ENCODE data around the gene GPR31. TPM values are rescaled to one million over a fixed set of nuclear protein-coding genes. Genes with fewer than 3 reads are reported as not detected.

Gene GPR31
- total RNA-seq, 1 experiment from 2014 or later, result not detected

DNA sequence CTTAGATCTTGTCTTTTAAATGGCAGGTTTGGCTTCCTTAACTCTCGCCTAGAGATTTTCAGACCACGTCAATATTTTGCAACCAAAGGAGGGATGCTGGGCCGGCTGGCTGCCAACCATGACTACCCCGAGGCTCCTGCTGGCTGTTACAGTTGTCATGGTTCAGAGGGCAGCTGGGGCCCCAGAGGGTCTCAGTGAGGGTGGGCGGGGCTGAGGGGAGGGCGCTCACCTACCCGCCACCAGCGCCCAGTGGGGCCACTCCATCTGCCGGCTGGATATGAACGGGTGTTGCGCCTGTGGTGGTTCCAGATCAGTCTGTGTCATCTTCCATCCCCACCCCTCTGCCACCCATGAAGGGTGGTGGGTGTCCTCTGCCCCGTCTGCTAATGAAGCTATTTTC, 12.3 kb downstream of the GPR31 start:
- Histone ChIP-seq H3K79me2 (ENCODE audit: low read depth) (no peaks in the 10 kb centered on the region), H2AFZ (no peak overlapping the region), H3K9me3 (ENCODE audit: insufficient read depth, low read depth) (no peaks in the 10 kb centered on the region), H3K9me2 (ENCODE audit: insufficient read depth) (no peaks in the 10 kb centered on the region), H4K20me1 (ENCODE audit: insufficient read depth) (no peaks in the 10 kb centered on the region), H3K36me3 (ENCODE audit: low read depth) (no peaks in the 10 kb centered on the region), H3K4me1 (replicated peaks; ENCODE audit: insufficient read depth) (no peaks in the 10 kb centered on the region), H3K27me3 (ENCODE audit: insufficient read depth, low read depth) (peaks cover 86% of the 10 kb centered on the region), H3K4me2 (no peak overlapping the region), H3F3A (ENCODE audit: insufficient read depth, low read depth) (no peaks in the 10 kb centered on the region), H3K27ac (no peak overlapping the region), H3K4me3 (no peak overlapping the region)
- CTCF ChIA-PET, result no interaction called here
- no peak for DNase-seq
- intact Hi-C loops (cut with micrococcal nuclease; ENCODE audit: unreplicated experiment), result no loop called here
- no TSS peak for BruUV-seq (replicated peaks)
- TF ChIP-seq, protein P1, sequence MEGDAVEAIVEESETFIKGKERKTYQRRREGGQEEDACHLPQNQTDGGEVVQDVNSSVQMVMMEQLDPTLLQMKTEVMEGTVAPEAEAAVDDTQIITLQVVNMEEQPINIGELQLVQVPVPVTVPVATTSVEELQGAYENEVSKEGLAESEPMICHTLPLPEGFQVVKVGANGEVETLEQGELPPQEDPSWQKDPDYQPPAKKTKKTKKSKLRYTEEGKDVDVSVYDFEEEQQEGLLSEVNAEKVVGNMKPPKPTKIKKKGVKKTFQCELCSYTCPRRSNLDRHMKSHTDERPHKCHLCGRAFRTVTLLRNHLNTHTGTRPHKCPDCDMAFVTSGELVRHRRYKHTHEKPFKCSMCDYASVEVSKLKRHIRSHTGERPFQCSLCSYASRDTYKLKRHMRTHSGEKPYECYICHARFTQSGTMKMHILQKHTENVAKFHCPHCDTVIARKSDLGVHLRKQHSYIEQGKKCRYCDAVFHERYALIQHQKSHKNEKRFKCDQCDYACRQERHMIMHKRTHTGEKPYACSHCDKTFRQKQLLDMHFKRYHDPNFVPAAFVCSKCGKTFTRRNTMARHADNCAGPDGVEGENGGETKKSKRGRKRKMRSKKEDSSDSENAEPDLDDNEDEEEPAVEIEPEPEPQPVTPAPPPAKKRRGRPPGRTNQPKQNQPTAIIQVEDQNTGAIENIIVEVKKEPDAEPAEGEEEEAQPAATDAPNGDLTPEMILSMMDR (conservative IDR thresholded peaks at IDR 0.05), result no peak
- no peak for TF ChIP-seq EZH2 (IDR thresholded peaks at IDR 0.05; ENCODE audit: low read depth)
- POLR2A ChIA-PET (ENCODE audit: unreplicated experiment), result no interaction called here

DNA sequence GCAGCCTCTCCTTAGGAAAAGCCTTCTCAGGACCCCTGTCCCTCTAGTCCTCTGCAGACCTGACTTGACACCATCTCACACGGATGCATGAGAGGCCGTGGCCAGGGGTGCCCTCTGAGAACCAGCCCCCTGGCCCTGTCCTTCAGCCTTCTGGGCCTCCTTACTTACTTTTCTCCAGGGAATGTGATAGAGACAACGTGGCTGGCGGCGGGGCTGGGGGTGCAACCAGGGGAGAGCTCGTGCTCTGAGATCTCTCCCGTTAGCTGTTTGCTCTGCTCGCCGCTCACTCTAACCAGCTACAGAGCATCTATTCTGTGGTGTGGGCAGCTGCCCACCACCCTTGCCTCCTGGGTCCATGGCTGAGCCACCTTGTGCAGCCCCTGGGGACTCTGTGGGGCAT, 14.7 kb downstream of the GPR31 start:
- Histone ChIP-seq H3K4me2 (no peak overlapping the region), H3K4me1 (replicated peaks; ENCODE audit: insufficient read depth) (no peaks in the 10 kb centered on the region), H3K36me3 (ENCODE audit: low read depth) (no peaks in the 10 kb centered on the region), H3K4me3 (no peak overlapping the region), H3K27ac (no peak overlapping the region), H3F3A (ENCODE audit: insufficient read depth, low read depth) (no peaks in the 10 kb centered on the region), H3K79me2 (ENCODE audit: low read depth) (no peaks in the 10 kb centered on the region), H3K9me3 (ENCODE audit: insufficient read depth, low read depth) (no peaks in the 10 kb centered on the region), H2AFZ (no peak overlapping the region), H3K9me2 (ENCODE audit: insufficient read depth) (no peaks in the 10 kb centered on the region), H4K20me1 (ENCODE audit: insufficient read depth) (no peaks in the 10 kb centered on the region), H3K27me3 (ENCODE audit: insufficient read depth, low read depth) (peaks cover 85% of the 10 kb centered on the region)
- no peak for TF ChIP-seq EZH2 (IDR thresholded peaks at IDR 0.05; ENCODE audit: low read depth)
- TF ChIP-seq, protein P1 (conservative IDR thresholded peaks at IDR 0.05), result no peak
- intact Hi-C loops (cut with micrococcal nuclease; ENCODE audit: unreplicated experiment), result loop anchor here (2.0 kb wide), 1 partner anchor 368 kb away; no protein-coding TSS in a partner anchor
- DNase-seq, result no peak
- ChIA-PET CTCF (no interaction called here), POLR2A (ENCODE audit: unreplicated experiment) (no interaction called here)
- no TSS peak for BruUV-seq (replicated peaks)

DNA sequence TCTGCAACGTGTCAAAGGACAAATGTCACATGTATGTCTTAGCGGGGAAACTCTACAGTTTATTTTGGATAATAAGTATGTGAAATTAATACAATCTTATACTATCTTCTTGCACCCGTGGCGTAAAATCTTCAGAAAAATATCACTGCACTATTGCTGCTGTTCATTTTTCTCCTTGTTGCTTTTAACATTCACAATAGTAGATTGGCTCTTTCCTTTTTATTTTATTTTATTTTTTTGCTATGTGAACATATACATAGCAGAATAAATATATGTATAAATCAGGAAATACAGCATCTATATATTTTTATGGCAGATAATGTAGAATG, 15.4 kb downstream of the GPR31 start:
- Histone ChIP-seq H3K36me3 (ENCODE audit: low read depth) (no peaks in the 10 kb centered on the region), H3K9me3 (ENCODE audit: insufficient read depth, low read depth) (no peaks in the 10 kb centered on the region), H3K27me3 (ENCODE audit: insufficient read depth, low read depth) (peaks cover 88% of the 10 kb centered on the region), H3K4me1 (replicated peaks; ENCODE audit: insufficient read depth) (no peaks in the 10 kb centered on the region), H3K27ac (no peak overlapping the region), H2AFZ (no peak overlapping the region), H3K4me3 (no peak overlapping the region), H3F3A (ENCODE audit: insufficient read depth, low read depth) (no peaks in the 10 kb centered on the region), H3K79me2 (ENCODE audit: low read depth) (no peaks in the 10 kb centered on the region), H4K20me1 (ENCODE audit: insufficient read depth) (no peaks in the 10 kb centered on the region), H3K9me2 (ENCODE audit: insufficient read depth) (no peaks in the 10 kb centered on the region), H3K4me2 (no peak overlapping the region)
- CTCF ChIA-PET, result no interaction called here
- no TSS peak for BruUV-seq (replicated peaks)
- POLR2A ChIA-PET (ENCODE audit: unreplicated experiment), result no interaction called here
- DNase-seq, result no peak
- TF ChIP-seq, protein P1 (conservative IDR thresholded peaks at IDR 0.05), result 0 out of 2 replicates have a peak, but pooled peaks have one; percentile 11
- no peak for TF ChIP-seq EZH2 (IDR thresholded peaks at IDR 0.05; ENCODE audit: low read depth)
- intact Hi-C loops (cut with micrococcal nuclease; ENCODE audit: unreplicated experiment), result loop anchor here (2.0 kb wide), 1 partner anchor 368 kb away; no protein-coding TSS in a partner anchor
